MM.1S (cell line): ENCODE data around the gene LRRC25.

Experiments
- EZH2 ChIP-seq: fragments of 300-600 bp; sonication (generic); optimal IDR thresholded peaks from 2 replicates; pipeline ENCODE3; 2017; ENCODE audit warnings: low read depth, mild to moderate bottlenecking, antibody characterized with exemption, low read length, mixed read lengths
- EZH2phosphoT487 ChIP-seq: fragments of 300-600 bp; sonication (generic); IDR thresholded peaks from 2 replicates; pipeline ENCODE4 v1.6.1; 2018; ENCODE audit warnings: antibody characterized with exemption, low read length
- TF ChIP-seq, protein P1 (sequence below): fragments of 300-600 bp; sonication (generic); IDR thresholded peaks from 2 replicates; pipeline ENCODE4 v1.5.1; 2016; ENCODE audit warnings: antibody characterized with exemption, low read length, mixed read lengths

DNA sequence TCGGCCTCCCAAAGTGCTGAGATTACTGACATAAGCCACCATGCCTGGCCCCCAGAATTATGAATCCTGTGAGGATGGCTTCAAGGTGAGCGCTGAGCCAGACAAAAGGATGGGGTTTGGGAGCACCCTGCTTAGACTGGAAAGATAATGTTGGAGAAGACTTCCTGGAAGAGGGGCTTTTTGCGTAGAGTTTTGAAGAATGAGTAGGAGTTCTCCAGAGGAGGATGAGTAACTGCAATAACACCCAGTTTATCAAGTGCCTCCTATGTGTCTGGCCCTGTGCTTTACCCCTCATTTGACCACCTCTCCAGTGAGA lies 12.1 kb downstream of the LRRC25 start:
- TF ChIP-seq EZH2 (no peak), EZH2phosphoT487 (no peak)
- TF ChIP-seq, protein P1, sequence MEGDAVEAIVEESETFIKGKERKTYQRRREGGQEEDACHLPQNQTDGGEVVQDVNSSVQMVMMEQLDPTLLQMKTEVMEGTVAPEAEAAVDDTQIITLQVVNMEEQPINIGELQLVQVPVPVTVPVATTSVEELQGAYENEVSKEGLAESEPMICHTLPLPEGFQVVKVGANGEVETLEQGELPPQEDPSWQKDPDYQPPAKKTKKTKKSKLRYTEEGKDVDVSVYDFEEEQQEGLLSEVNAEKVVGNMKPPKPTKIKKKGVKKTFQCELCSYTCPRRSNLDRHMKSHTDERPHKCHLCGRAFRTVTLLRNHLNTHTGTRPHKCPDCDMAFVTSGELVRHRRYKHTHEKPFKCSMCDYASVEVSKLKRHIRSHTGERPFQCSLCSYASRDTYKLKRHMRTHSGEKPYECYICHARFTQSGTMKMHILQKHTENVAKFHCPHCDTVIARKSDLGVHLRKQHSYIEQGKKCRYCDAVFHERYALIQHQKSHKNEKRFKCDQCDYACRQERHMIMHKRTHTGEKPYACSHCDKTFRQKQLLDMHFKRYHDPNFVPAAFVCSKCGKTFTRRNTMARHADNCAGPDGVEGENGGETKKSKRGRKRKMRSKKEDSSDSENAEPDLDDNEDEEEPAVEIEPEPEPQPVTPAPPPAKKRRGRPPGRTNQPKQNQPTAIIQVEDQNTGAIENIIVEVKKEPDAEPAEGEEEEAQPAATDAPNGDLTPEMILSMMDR: no peak
